Small intestine (tissue), 7 donors: Measurements from ENCODE around the gene BID. TPM values are rescaled to one million over a fixed set of nuclear protein-coding genes. Genes with fewer than 3 reads are reported as not detected.

Source experiments
- DNase-seq, 2 donors: peaks; one replicate each; pipeline versions ENCODE4 v3.0.0 to v3.0.0-alpha.2; 2013
- FAIRE-seq: peaks from 2 replicates; lab custom pipeline; 2012; peaks lifted over from hg19 to GRCh38; lab: Jason Lieb, UNC
- H3K27ac ChIP-seq, 3 donors: one replicate each; pipeline ENCODE4 v1.5.1; 2013; ENCODE audit warnings: low read length in 2 of 3, mild to moderate bottlenecking in 2 of 3, control low read depth in 1 of 3, inconsistent platforms in 1 of 3, low read depth in 1 of 3, moderate library complexity in 1 of 3
- H3K27me3 ChIP-seq, 3 donors: one replicate each; pipeline ENCODE4 v1.6.1; 2013; ENCODE audit warnings: low read length in 3 of 3, inconsistent platforms in 1 of 3; ENCODE audit not compliant: control insufficient read depth in 3 of 3, insufficient read depth in 3 of 3
- H3K36me3 ChIP-seq, 3 donors: one replicate each; pipeline ENCODE4 v1.6.1; 2013; ENCODE audit warnings: low read length in 3 of 3, inconsistent platforms in 1 of 3, low read depth in 1 of 3, mild to moderate bottlenecking in 1 of 3, moderate library complexity in 1 of 3; ENCODE audit not compliant: control insufficient read depth in 3 of 3, insufficient read depth in 2 of 3
- H3K4me1 ChIP-seq, 3 donors: one replicate each; pipeline ENCODE4 v1.6.1; 2013; ENCODE audit warnings: low read length in 2 of 3, inconsistent platforms in 1 of 3, low read depth in 1 of 3, mild to moderate bottlenecking in 1 of 3, moderate library complexity in 1 of 3; ENCODE audit not compliant: control insufficient read depth in 3 of 3, insufficient read depth in 2 of 3
- H3K4me3 ChIP-seq, 3 donors: one replicate each; pipeline ENCODE4 v1.5.1; 2013; ENCODE audit warnings: low read length in 3 of 3, control low read depth in 1 of 3, inconsistent platforms in 1 of 3, low read depth in 1 of 3, mild to moderate bottlenecking in 1 of 3, moderate library complexity in 1 of 3
- H3K9me3 ChIP-seq, 2 donors: one replicate each; pipeline ENCODE4 v1.6.1; 2013; ENCODE audit warnings: low read depth in 1 of 2, low read length in 1 of 2; ENCODE audit not compliant: control insufficient read depth in 2 of 2, insufficient read depth in 1 of 2
- WGBS, 3 donors: extraction: QIAGEN DNeasy Blood & Tissue Kit; methylation state at CpG; one replicate each; pipeline ENCODE4 v1.1.7; 2013; 5-methylcytosine and 5-hydroxymethylcytosine counted together
- polyA plus RNA-seq, 4 donors: library from polyadenylated mRNA; stranded (reverse) in 3 of 4; unstranded in 1 of 4; fragments of 200-250 nt in 3 of 4; fragments of 120-200 nt in 1 of 4; gene quantifications; one replicate each; pipeline versions ENCODE4 v1.2.1 to v1.2.3, GENCODE V29; 2013
- donor health status: healthy with polysubstance abuse.
- donor health status: control.
- donor health status: control.
- donor health status: Bipolar disorder and iron deficiency.
- donor health status: healthy.

BID gene
- polyA plus RNA-seq, 4 donors, result 12.7 to 59.4 (median 19.6) TPM

GRCh38 chr22:17808693-17809403, 34.6 kb upstream of the BID start:
- WGBS, 3 donors, result 54 to 75% (median 63%) methylated on average over 25 of the region's 25 CpGs
- DNase-seq (peak in 1 of 2 donors; percentile 43), FAIRE-seq (no peak)
- Histone ChIP-seq H3K27me3 (no peaks in the 10 kb centered on the region), H3K4me3 (no peak overlapping the region), H3K9me3 (no peaks in the 10 kb centered on the region), H3K27ac (no peak overlapping the region), H3K36me3 (peaks cover 4 to 82% (median 6%) of the 10 kb centered on the region in 3 donors), H3K4me1 (peaks cover 0 to 9% (median 2%) of the 10 kb centered on the region in 3 donors)

- no peak for DNase-seq
- H3K36me3 ChIP-seq, result peaks cover 2 to 81% (median 6%) of the 10 kb centered on the region in 3 donors
- FAIRE-seq, result no peak
- H3K27ac ChIP-seq, result no peak overlapping the region
- H3K4me3 ChIP-seq, result no peak overlapping the region
- no peaks in the 10 kb centered on the region for H3K9me3 ChIP-seq
- H3K27me3 ChIP-seq, result no peaks in the 10 kb centered on the region
- WGBS, 3 donors, result 86 to 93% (median 91%) methylated on average over 18 of the region's 18 CpGs
- H3K4me1 ChIP-seq, result peaks cover 0 to 9% (median 2%) of the 10 kb centered on the region in 3 donors
Observed at GRCh38 chr22:17807578-17808410, 33.5 kb upstream of the BID start.

GRCh38 chr22:17807086-17807485, 32.8 kb upstream of the BID start:
- FAIRE-seq (no peak), DNase-seq (no peak)
- H3K4me3 ChIP-seq, result no peak overlapping the region
- 93 to 97% (median 93%) methylated on average over 10 of the region's 10 CpGs for WGBS, 3 donors
- no peak overlapping the region for H3K27ac ChIP-seq
- no peaks in the 10 kb centered on the region for H3K27me3 ChIP-seq
- H3K4me1 ChIP-seq, result peaks cover 0 to 9% (median 2%) of the 10 kb centered on the region in 3 donors
- H3K36me3 ChIP-seq, result peaks cover 2 to 77% (median 8%) of the 10 kb centered on the region in 3 donors
- no peaks in the 10 kb centered on the region for H3K9me3 ChIP-seq

DNA sequence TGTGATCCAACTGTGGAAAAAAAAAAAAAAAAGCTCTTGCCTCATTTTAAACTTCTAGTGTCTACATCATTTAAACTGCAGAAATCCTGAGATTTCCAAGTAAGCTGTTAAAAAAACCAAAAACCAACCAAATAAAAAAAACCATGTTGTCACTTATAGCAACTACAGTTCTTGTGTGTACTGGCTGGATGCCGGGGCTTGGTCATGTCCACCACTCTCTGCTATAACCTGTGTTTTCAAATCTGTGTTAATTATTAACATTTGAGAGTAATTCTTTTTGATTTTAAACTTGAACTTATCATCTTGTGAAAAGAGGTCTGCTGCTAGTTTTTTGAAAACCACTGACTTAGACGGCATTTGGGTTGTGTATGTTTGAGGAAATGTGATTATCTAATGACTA, 32.2 kb upstream of the BID start:
- H3K36me3 ChIP-seq, result peaks cover 2 to 72% (median 8%) of the 10 kb centered on the region in 3 donors
- no peak for DNase-seq
- H3K9me3 ChIP-seq, result no peaks in the 10 kb centered on the region
- H3K27ac ChIP-seq, result no peak overlapping the region
- FAIRE-seq, result no peak
- WGBS, 3 donors, result 49 to 80% (median 75%) methylated on average over 2 of the region's 2 CpGs
- no peaks in the 10 kb centered on the region for H3K27me3 ChIP-seq
- no peak overlapping the region for H3K4me3 ChIP-seq
- peaks cover 0 to 8% (median 2%) of the 10 kb centered on the region in 3 donors for H3K4me1 ChIP-seq

- FAIRE-seq (no peak), DNase-seq (no peak)
Observed at GRCh38 chr22:17804331-17805080, 30.2 kb upstream of the BID start.

GRCh38 chr22:17803609-17804270, 29.5 kb upstream of the BID start:
- Histone ChIP-seq H3K27me3 (no peaks in the 10 kb centered on the region), H3K4me3 (no peak overlapping the region), H3K4me1 (peaks cover 0 to 13% (median 0%) of the 10 kb centered on the region in 3 donors), H3K36me3 (peaks cover 2 to 50% (median 6%) of the 10 kb centered on the region in 3 donors), H3K27ac (no peak overlapping the region), H3K9me3 (no peaks in the 10 kb centered on the region)
- no peak for DNase-seq
- FAIRE-seq, result no peak
- WGBS, 3 donors, result 94 to 97% (median 96%) methylated on average over 20 of the region's 20 CpGs

More at GRCh38 chr22:17804331-17805080, 30.2 kb upstream of the BID start:
- Histone ChIP-seq H3K36me3 (peaks cover 2 to 57% (median 8%) of the 10 kb centered on the region in 3 donors), H3K4me3 (no peak overlapping the region), H3K4me1 (peaks cover 0 to 11% (median 0%) of the 10 kb centered on the region in 3 donors), H3K9me3 (no peaks in the 10 kb centered on the region), H3K27me3 (no peaks in the 10 kb centered on the region), H3K27ac (no peak overlapping the region)
- WGBS, 3 donors, result 91 to 94% (median 94%) methylated on average over 22 of the region's 22 CpGs

- Histone ChIP-seq H3K27ac (no peak overlapping the region), H3K36me3 (peaks cover 0 to 44% (median 6%) of the 10 kb centered on the region in 3 donors), H3K27me3 (no peaks in the 10 kb centered on the region), H3K4me3 (no peak overlapping the region), H3K4me1 (peaks cover 0 to 13% (median 0%) of the 10 kb centered on the region in 3 donors), H3K9me3 (no peaks in the 10 kb centered on the region)
- DNase-seq (no peak), FAIRE-seq (no peak)
- 84 to 90% (median 90%) methylated on average over 2 of the region's 2 CpGs for WGBS, 3 donors
Observed at GRCh38 chr22:17802822-17803221, 28.6 kb upstream of the BID start.
